OCI-LY7 (cell line): ENCODE data around the gene CTSO. TPM values are rescaled to one million over a fixed set of nuclear protein-coding genes. Genes with fewer than 3 reads are reported as not detected.

Source experiments
- BruUV-seq: library from RNA; stranded (reverse); fragments of 400-500 nt; replicated peaks from 2 replicates; lab custom pipeline; 2021; lab: Mats Ljungman, UMichigan
- CTCF ChIA-PET: fragments of 300-600 bp; sonication (Branson Sonifier 250); formaldehyde crosslinking; loops from one replicate; lab custom pipeline; 2022; ENCODE audit warnings: antibody characterized with exemption; ENCODE audit not compliant: unreplicated experiment; lab: Charles Lee
- POLR2A ChIA-PET: fragments of 300-600 bp; sonication (Branson Sonifier 250); formaldehyde crosslinking; loops from one replicate; lab custom pipeline; 2022; ENCODE audit warnings: antibody characterized with exemption; lab: Charles Lee
- DNase-seq: peaks from one replicate; pipeline ENCODE4 v3.0.0-alpha.2; 2015; ENCODE audit warnings: low spot score
- H2AFZ ChIP-seq: fragments of 200-600 bp; sonication (generic), shearing (Covaris generic); 2 replicates; pipeline ENCODE4 v1.6.1; 2014; ENCODE audit warnings: mild to moderate bottlenecking, antibody characterized with exemption, low read length, moderate library complexity
- H3K27ac ChIP-seq: fragments of 200-600 bp; sonication (generic); 2 replicates; pipeline ENCODE4 v1.5.1; 2014; ENCODE audit warnings: mixed run types, low read depth, mild to moderate bottlenecking, moderate library complexity, low read length, inconsistent platforms; ENCODE audit not compliant: poor library complexity, severe bottlenecking
- H3K36me3 ChIP-seq: fragments of 200-600 bp; sonication (generic); 2 replicates; pipeline ENCODE4 v1.6.1; 2014; ENCODE audit warnings: mild to moderate bottlenecking, antibody characterized with exemption, low read length, moderate library complexity, mixed read lengths; ENCODE audit not compliant: insufficient read depth
- H3K4me1 ChIP-seq: fragments of 200-600 bp; sonication (generic); 2 replicates; pipeline ENCODE4 v1.5.1; 2014; ENCODE audit warnings: mild to moderate bottlenecking, low read length; ENCODE audit not compliant: insufficient read depth, poor library complexity, severe bottlenecking
- H3K4me2 ChIP-seq: fragments of 200-600 bp; sonication (generic); 2 replicates; pipeline ENCODE4 v1.6.1; 2014; ENCODE audit warnings: mild to moderate bottlenecking, low read length
- H3K4me3 ChIP-seq: fragments of 200-600 bp; sonication (generic); 2 replicates; pipeline ENCODE4 v1.5.1; 2014; ENCODE audit warnings: mild to moderate bottlenecking, low read depth, low read length; ENCODE audit not compliant: poor library complexity, severe bottlenecking
- H3K79me2 ChIP-seq: fragments of 200-600 bp; sonication (generic); 2 replicates; pipeline ENCODE4 v1.6.1; 2016; ENCODE audit warnings: low read depth, mild to moderate bottlenecking, low read length, moderate library complexity, mixed read lengths; ENCODE audit not compliant: insufficient read depth
- H3K9me2 ChIP-seq: fragments of 200-600 bp; sonication (generic); 2 replicates; pipeline ENCODE4 v1.6.1; 2016; ENCODE audit warnings: mild to moderate bottlenecking, low read length, mixed read lengths; ENCODE audit not compliant: insufficient read depth
- H3K9me3 ChIP-seq: fragments of 200-600 bp; sonication (generic); 2 replicates; pipeline ENCODE4 v1.6.1; 2014; ENCODE audit warnings: mild to moderate bottlenecking, mixed run types, low read length, mixed read lengths
- H4K20me1 ChIP-seq: fragments of 200-600 bp; sonication (generic); 2 replicates; pipeline ENCODE4 v1.6.1; 2014; ENCODE audit warnings: mild to moderate bottlenecking, antibody characterized with exemption, low read length, moderate library complexity, mixed read lengths; ENCODE audit not compliant: insufficient read depth
- CTCF ChIP-seq: fragments of 200-600 bp; sonication (generic); conservative IDR thresholded peaks from 2 replicates; pipeline ENCODE4 v1.5.1; 2014; ENCODE audit warnings: mild to moderate bottlenecking, antibody characterized with exemption, low read length, moderate library complexity, mixed read lengths
- EZH2phosphoT487 ChIP-seq: fragments of 200-600 bp; sonication (generic); IDR thresholded peaks from 2 replicates; pipeline ENCODE4 v1.6.1; 2018; ENCODE audit warnings: low read depth, borderline replicate concordance, mild to moderate bottlenecking, mixed run types, antibody characterized with exemption, low read length, moderate library complexity, mixed read lengths
- intact Hi-C: fragments of 100-400 bp; cut with micrococcal nuclease; formaldehyde crosslinking; loops from one replicate; pipeline ENCODE4 v1.10.0; 2022; ENCODE audit not compliant: unreplicated experiment
- total RNA-seq, 2 experiments: library from RNA; depleted of rRNA in 1 of 2; stranded (reverse); fragments of >200 nt in 1 of 2; shearing (Covaris generic) in 1 of 2; gene quantifications; 2 replicates each; pipeline ENCODE4 v1.2.3, GENCODE V29; 2014 to 2022

CTSO gene
- total RNA-seq, 2 experiments from 2014 or later: 0.92 to 1.8 TPM

GRCh38 chr4:155887847-155888570 lies 65.7 kb downstream of the CTSO start:
- DNase-seq: no peak
- CTCF ChIA-PET: no interaction called here
- intact Hi-C loops: no loop called here
- no peak overlapping the region for H3K27ac ChIP-seq
- H3K4me1 ChIP-seq: no peaks in the 10 kb centered on the region
- H2AFZ ChIP-seq: no peak overlapping the region
- POLR2A ChIA-PET: interaction anchor here (1.1 kb wide), 1 partner anchor 11 kb away, joined by 4 read pairs; no protein-coding TSS in a partner anchor
- no peak for TF ChIP-seq EZH2phosphoT487
- no peak for TF ChIP-seq CTCF
- H3K79me2 ChIP-seq: no peaks in the 10 kb centered on the region
- H3K9me3 ChIP-seq: no peaks in the 10 kb centered on the region
- H3K36me3 ChIP-seq: no peaks in the 10 kb centered on the region
- BruUV-seq: no TSS peak
- no peak overlapping the region for H3K4me2 ChIP-seq
- H3K4me3 ChIP-seq: no peak overlapping the region
- no peaks in the 10 kb centered on the region for H3K9me2 ChIP-seq
- H4K20me1 ChIP-seq: no peaks in the 10 kb centered on the region

- TF ChIP-seq EZH2phosphoT487 (no peak), CTCF (no peak)
Measured at GRCh38 chr4:155887045-155887444, 66.6 kb downstream of the CTSO start.

GRCh38 chr4:155885666-155886065 lies 68.0 kb downstream of the CTSO start:
- no peak for DNase-seq
- Histone ChIP-seq H3K27ac (no peak overlapping the region), H3K4me3 (no peak overlapping the region), H2AFZ (no peak overlapping the region), H3K9me3 (no peaks in the 10 kb centered on the region), H3K4me2 (no peak overlapping the region), H3K4me1 (no peaks in the 10 kb centered on the region), H3K36me3 (no peaks in the 10 kb centered on the region), H3K79me2 (no peaks in the 10 kb centered on the region), H3K9me2 (no peaks in the 10 kb centered on the region), H4K20me1 (no peaks in the 10 kb centered on the region)
- ChIA-PET CTCF (no interaction called here), POLR2A (interaction anchor here (0.8 kb wide), 1 partner anchor 1275 kb away, joined by 3 read pairs; no protein-coding TSS in a partner anchor)
- intact Hi-C loops: no loop called here
- TF ChIP-seq CTCF: no peak
- no peak for TF ChIP-seq EZH2phosphoT487
- BruUV-seq: no TSS peak

More at GRCh38 chr4:155887045-155887444, 66.6 kb downstream of the CTSO start:
- H3K4me3 ChIP-seq: no peak overlapping the region
- DNase-seq: no peak
- H3K79me2 ChIP-seq: no peaks in the 10 kb centered on the region
- intact Hi-C loops: no loop called here
- no peak overlapping the region for H3K4me2 ChIP-seq
- H3K9me2 ChIP-seq: no peaks in the 10 kb centered on the region
- H4K20me1 ChIP-seq: no peaks in the 10 kb centered on the region
- no peaks in the 10 kb centered on the region for H3K4me1 ChIP-seq
- H3K36me3 ChIP-seq: no peaks in the 10 kb centered on the region
- no peaks in the 10 kb centered on the region for H3K9me3 ChIP-seq
- H2AFZ ChIP-seq: no peak overlapping the region
- no TSS peak for BruUV-seq
- no peak overlapping the region for H3K27ac ChIP-seq
- POLR2A ChIA-PET: interaction anchor here (0.7 to 1.1 kb wide), 2 partner anchors 10 to 1394 kb away, joined by 3 to 4 read pairs; no protein-coding TSS in a partner anchor
- CTCF ChIA-PET: no interaction called here
